AG09309 (cell line): ENCODE results near the gene TRIM44.

ENCODE experiments used
- DNase-seq: peaks from one replicate; pipeline ENCODE4 v3.0.0-alpha.2; 2010; ENCODE audit warnings: low read depth
- H3K4me3 ChIP-seq: 2 replicates; pipeline ENCODE4 v1.5.1; 2011; ENCODE audit warnings: mild to moderate bottlenecking, low read depth, low read length, moderate library complexity; ENCODE audit not compliant: control insufficient read depth
- CTCF ChIP-seq: IDR thresholded peaks from 2 replicates; pipeline ENCODE4 v1.5.1; 2011; ENCODE audit warnings: mild to moderate bottlenecking, low read depth, low read length, inconsistent platforms; ENCODE audit not compliant: insufficient read depth, control insufficient read depth; ENCODE audit errors: missing control alignments

Gene TRIM44

DNA sequence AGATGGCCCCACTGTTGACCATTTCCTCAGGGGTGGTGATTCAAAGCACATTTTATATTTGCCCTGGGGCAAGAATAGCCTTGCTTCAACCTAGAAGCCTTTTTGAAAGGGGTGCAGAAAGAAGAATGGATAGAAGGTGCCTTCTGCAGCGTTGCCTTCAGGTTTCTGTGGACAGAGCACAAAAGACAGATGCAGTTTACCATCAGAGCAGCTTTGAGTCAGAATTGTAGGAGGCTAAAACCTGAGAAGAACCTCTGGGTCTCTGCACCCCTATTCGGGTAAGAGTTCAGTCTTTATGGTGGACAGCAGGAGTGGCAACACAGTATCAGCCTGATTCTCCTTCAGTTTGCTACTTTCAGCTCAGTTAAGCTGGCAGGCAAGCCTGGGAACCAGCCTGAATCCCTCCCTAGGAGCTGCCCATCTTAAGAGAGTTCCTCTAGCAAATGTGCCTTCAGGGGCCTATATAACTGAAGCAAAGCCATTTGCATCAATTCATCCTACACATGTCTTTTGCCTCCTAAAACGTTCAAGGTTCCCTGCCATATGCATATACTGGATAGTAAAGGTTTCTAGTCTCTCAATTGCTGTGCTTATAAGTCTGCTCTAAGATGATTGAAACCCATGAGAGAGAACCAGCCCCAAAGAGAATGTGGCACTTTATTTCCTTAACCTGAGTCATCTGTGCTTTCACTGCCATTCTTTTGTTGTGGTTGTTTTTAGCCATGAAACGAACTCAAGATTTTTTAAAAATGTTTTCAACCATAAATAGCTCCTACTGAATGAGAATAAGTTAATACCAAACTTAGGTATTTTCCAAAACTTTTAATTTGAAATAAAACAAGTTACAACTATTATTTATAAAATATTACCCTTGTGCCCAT lies 123.0 kb downstream of the TRIM44 start:
- no peak overlapping the region for H3K4me3 ChIP-seq
- TF ChIP-seq CTCF: no peak
- DNase-seq: no peak

GRCh38 chr11:35786188-35786587 lies 123.6 kb downstream of the TRIM44 start:
- no peak for DNase-seq
- no peak overlapping the region for H3K4me3 ChIP-seq
- no peak for TF ChIP-seq CTCF

DNA sequence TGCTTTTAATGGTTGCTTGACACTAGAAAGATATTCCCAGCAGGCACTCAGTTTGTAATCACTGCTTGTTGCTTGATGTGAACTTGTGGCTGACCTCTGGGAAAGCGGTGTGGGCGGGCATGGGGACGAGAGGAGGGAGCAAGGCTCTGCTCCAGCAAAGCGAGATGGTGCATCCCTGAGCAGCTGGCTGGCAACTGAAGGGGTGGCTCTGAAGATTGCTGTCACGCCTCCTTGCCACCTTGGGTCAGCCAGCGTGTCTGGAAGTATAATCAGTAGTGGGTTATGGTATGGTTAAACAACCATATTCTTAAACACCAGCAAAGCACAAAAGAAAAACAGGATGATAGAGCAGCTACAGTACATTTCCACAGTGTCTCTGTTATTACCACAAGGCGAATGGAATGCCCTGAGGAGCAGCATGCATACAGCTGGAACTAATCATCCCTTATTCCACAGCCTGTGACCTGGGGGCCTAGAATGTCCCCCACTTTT lies 124.5 kb downstream of the TRIM44 start:
- no peak for TF ChIP-seq CTCF
- DNase-seq: no peak
- H3K4me3 ChIP-seq: no peak overlapping the region

DNA sequence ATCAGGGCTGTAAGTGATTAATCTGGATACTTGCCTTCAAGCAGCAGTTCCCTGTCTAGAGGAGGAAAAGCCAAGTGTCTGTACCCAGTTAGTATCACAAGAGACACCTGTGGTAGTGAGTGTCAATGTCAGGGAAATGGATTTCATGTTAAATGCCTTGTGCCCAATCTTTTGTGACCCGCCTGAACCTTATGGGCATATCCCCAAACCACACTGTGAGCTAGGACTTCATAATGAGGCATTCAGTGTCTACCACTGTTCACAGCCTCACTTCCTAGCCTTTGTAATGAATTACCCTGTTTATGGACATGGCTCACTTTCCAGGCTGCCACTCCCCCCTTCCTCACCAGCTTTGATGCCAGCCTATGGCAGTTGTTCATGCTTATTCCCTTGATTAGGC lies 125.1 kb downstream of the TRIM44 start:
- DNase-seq: no peak

DNA sequence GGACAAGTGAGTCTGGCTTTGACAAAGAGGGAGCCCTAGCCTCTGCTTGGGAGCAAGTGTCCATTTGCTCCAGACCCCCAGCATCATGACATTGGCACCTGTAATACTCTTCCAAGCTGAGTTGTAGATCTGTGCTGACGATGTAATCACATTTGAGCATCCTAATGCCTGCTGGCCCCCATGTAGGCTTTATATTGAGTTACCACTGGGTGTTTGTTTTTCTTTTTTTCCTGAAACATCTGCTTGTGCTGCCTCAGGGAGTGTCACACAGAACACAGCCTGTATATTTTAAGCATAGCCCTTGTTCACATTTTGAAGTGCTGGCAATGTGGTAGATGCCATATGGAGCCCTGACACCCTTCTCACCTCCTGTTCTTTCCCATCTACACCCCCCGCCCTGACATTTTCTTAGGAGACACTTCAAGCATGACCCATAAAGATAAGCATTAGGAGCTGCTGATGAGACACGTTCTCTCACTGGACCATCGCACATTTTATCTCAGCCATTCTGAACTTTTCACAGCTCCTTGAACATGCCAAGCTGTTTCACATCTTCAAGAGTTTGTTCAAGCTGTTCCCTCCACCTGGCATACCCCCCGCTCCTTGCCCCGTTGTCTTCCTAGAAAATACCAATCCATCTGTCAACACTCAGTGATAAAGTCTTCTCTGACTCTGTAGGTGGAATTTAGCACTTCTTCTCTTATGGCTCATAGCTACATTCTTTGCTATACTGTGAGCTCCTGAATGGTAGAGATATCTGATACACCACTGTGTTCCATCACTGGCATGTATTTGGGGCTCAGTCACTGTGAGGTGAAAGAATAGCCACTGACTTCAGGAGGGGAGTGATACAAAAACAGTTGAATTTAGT lies 128.7 kb downstream of the TRIM44 start:
- no peak for TF ChIP-seq CTCF
- no peak overlapping the region for H3K4me3 ChIP-seq
- no peak for DNase-seq

More for the DNA sequence above, 125.1 kb downstream of the TRIM44 start:
- TF ChIP-seq CTCF: no peak
- no peak overlapping the region for H3K4me3 ChIP-seq

- DNase-seq: no peak
- TF ChIP-seq CTCF: no peak
- no peak overlapping the region for H3K4me3 ChIP-seq
These were observed 129.7 kb downstream of the TRIM44 start for GRCh38 chr11:35792148-35792845.
